NOMO-1 treated with dmso at 0.1 percent for 144 hours (cell line): Measurements from ENCODE around the gene EPN2.

Source experiments
- DNase-seq: peaks from one replicate; lab custom pipeline; 2025; ENCODE audit not compliant: unreplicated experiment; lab: John Stamatoyannopoulos, UW

EPN2 gene

GRCh38 chr17:19363114-19363438 is 125.9 kb downstream of the EPN2 start:
- DNase-seq, result no peak

- no peak for DNase-seq
Measured at GRCh38 chr17:19363460-19364035, 126.4 kb downstream of the EPN2 start.

GRCh38 chr17:19364699-19365498 is 127.7 kb downstream of the EPN2 start:
- no peak for DNase-seq

GRCh38 chr17:19365499-19365817 is 128.3 kb downstream of the EPN2 start:
- no peak for DNase-seq

- DNase-seq, result no peak
Measured at GRCh38 chr17:19365833-19366636, 128.9 kb downstream of the EPN2 start.

- DNase-seq, result no peak
Measured at GRCh38 chr17:19366637-19366972, 129.4 kb downstream of the EPN2 start.

GRCh38 chr17:19368229-19368628 is 131.1 kb downstream of the EPN2 start:
- DNase-seq, result no peak

GRCh38 chr17:19369107-19369778 is 132.1 kb downstream of the EPN2 start:
- DNase-seq, result no peak

- no peak for DNase-seq
Measured at GRCh38 chr17:19369846-19370492, 132.8 kb downstream of the EPN2 start.

- DNase-seq, result no peak
Measured at GRCh38 chr17:19370493-19370960, 133.4 kb downstream of the EPN2 start.

GRCh38 chr17:19371259-19372010 is 134.3 kb downstream of the EPN2 start:
- DNase-seq, result no peak

GRCh38 chr17:19372011-19372370 is 134.8 kb downstream of the EPN2 start:
- no peak for DNase-seq

GRCh38 chr17:19372439-19372838 is 135.3 kb downstream of the EPN2 start:
- DNase-seq, result no peak

- DNase-seq, result peak; percentile 20
Measured at GRCh38 chr17:19372866-19373504, 135.8 kb downstream of the EPN2 start.

GRCh38 chr17:19374136-19374535 is 137.0 kb downstream of the EPN2 start:
- DNase-seq, result no peak

- DNase-seq, result no peak
Measured at GRCh38 chr17:19375732-19376131, 138.6 kb downstream of the EPN2 start.

GRCh38 chr17:19376811-19377210 is 139.6 kb downstream of the EPN2 start:
- no peak for DNase-seq

- DNase-seq, result peak; percentile 97
Measured at GRCh38 chr17:19377602-19378415, 140.6 kb downstream of the EPN2 start.
